ENCODE results near the gene MKRN2. TPM values are rescaled to one million over a fixed set of nuclear protein-coding genes. Genes with fewer than 3 reads are reported as not detected.
"Not testable (repeated sequence)": the region's sequence is repeated elsewhere in the genome, so short reads cannot be mapped to it uniquely, and the experiment has no call there.

MKRN2 gene
- total RNA-seq, 6 donors from 2014 or later, result 15.7 to 33.3 (median 23.4) TPM

DNA sequence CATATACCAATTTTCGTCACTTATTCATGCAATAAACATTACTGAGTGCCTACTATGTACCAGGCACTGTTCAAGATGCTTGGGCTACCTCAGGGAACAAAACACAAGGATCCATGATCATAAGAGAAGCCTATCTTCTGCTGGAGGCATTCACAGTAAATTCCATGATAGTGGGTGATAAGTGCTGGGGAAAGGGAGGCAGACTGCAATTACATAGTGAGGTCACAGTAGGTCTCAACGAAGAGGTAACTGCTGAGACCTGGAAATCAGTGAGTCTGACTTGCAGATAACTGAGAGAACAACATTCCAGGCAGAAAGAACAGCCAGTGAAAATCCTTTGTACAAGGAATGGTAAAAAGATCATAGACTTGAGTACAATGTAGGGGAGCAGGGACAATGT is 73.4 kb downstream of the MKRN2 start:
- 75 to 90% methylated on average over 2 of the region's 2 CpGs for WGBS, 2 donors
- H3K9me3 ChIP-seq, result no peaks in the 10 kb centered on the region
- peaks cover 25 to 35% (median 30%) of the 10 kb centered on the region in 4 donors for H3K4me1 ChIP-seq
- no peak overlapping the region for H3K4me3 ChIP-seq
- TF ChIP-seq POLR2A (IDR thresholded peaks at IDR 0.05) (no peak), POLR2AphosphoS5 (IDR thresholded peaks at IDR 0.05) (no peak), EP300 (IDR thresholded peaks at IDR 0.05) (no peak), CTCF (IDR thresholded peaks at IDR 0.05) (no peak)
- ATAC-seq (ENCODE audit: low FRiP score in 2 of 2) (no peak), DNase-seq (no peak)
- H3K27ac ChIP-seq, result no peak overlapping the region
- no peaks in the 10 kb centered on the region for H3K36me3 ChIP-seq
- no peaks in the 10 kb centered on the region for H3K27me3 ChIP-seq

GRCh38 chr3:12630843-12631242 is 74.0 kb downstream of the MKRN2 start:
- not testable (repeated sequence) for DNase-seq; ATAC-seq (ENCODE audit: low FRiP score in 2 of 2); H3K36me3 ChIP-seq; H3K9me3 ChIP-seq; H3K27me3 ChIP-seq; H3K27ac ChIP-seq; H3K4me3 ChIP-seq
- 95 to 96% methylated on average over 7 of the region's 7 CpGs for WGBS, 2 donors
- peaks cover 20 to 31% (median 25%) of the 10 kb centered on the region in 4 donors for H3K4me1 ChIP-seq

GRCh38 chr3:12632523-12632922 is 75.6 kb downstream of the MKRN2 start:
- no peaks in the 10 kb centered on the region for H3K36me3 ChIP-seq
- no peak overlapping the region for H3K4me3 ChIP-seq
- WGBS, 2 donors, result 70 to 92% methylated on average over 2 of the region's 2 CpGs
- peaks cover 14 to 26% (median 20%) of the 10 kb centered on the region in 4 donors for H3K4me1 ChIP-seq
- ATAC-seq (ENCODE audit: low FRiP score in 2 of 2), result no peak
- no peaks in the 10 kb centered on the region for H3K27me3 ChIP-seq
- TF ChIP-seq POLR2A (IDR thresholded peaks at IDR 0.05) (no peak), CTCF (IDR thresholded peaks at IDR 0.05) (no peak), POLR2AphosphoS5 (IDR thresholded peaks at IDR 0.05) (no peak), EP300 (IDR thresholded peaks at IDR 0.05) (no peak)
- no peaks in the 10 kb centered on the region for H3K9me3 ChIP-seq
- DNase-seq, result no peak
- no peak overlapping the region for H3K27ac ChIP-seq

- no peaks in the 10 kb centered on the region for H3K27me3 ChIP-seq
- no peak overlapping the region for H3K27ac ChIP-seq
- no peak overlapping the region for H3K4me3 ChIP-seq
- no peaks in the 10 kb centered on the region for H3K9me3 ChIP-seq
- 88 to 94% methylated on average over 4 of the region's 4 CpGs for WGBS, 2 donors
- peaks cover 15 to 25% (median 23%) of the 10 kb centered on the region in 4 donors for H3K4me1 ChIP-seq
- ATAC-seq (ENCODE audit: low FRiP score in 2 of 2) (no peak), DNase-seq (no peak)
- no peaks in the 10 kb centered on the region for H3K36me3 ChIP-seq
- TF ChIP-seq POLR2A (IDR thresholded peaks at IDR 0.05), result no peak
- no peak for TF ChIP-seq POLR2AphosphoS5 (IDR thresholded peaks at IDR 0.05)
- TF ChIP-seq CTCF (IDR thresholded peaks at IDR 0.05), result no peak
- no peak for TF ChIP-seq EP300 (IDR thresholded peaks at IDR 0.05)
Measured at GRCh38 chr3:12633108-12633507, 76.2 kb downstream of the MKRN2 start.

Small RNA genes within 50 kb of the gene (small RNA-seq; reads per million reads assigned to genes)
- gene RF00017 (0 reads per million in 4 donors), gene RNA5SP123 (0.07 to 0.43 (median 0.17) reads per million in 4 donors), gene RNU6-377P (0 reads per million in 4 donors)

Other genes with a start within 250 kb of the MKRN2 start
- gene TSEN2, start 72.6 kb upstream of the MKRN2 start, total RNA-seq, result 10 to 100 TPM; 14.6 to 27.2 (median 20.1) TPM
- gene MKRN2OS, start 11.6 kb upstream of the MKRN2 start, total RNA-seq, result 1 to 10 TPM in 2 of 6 donors, under 1 TPM in 2, not detected in 2; 0.47 to 1.8 (median 1.00) TPM
- gene RAF1, start 107.0 kb downstream of the MKRN2 start, total RNA-seq, result 100 to 1,000 TPM in 4 of 6 donors, 10 to 100 TPM in 2; 78.7 to 195 (median 110) TPM
- gene TMEM40, start 202.2 kb downstream of the MKRN2 start, total RNA-seq, result 1 to 10 TPM in 4 of 6 donors, under 1 TPM in 2; 0.30 to 5.3 (median 1.1) TPM
- gene CAND2, start 239.6 kb downstream of the MKRN2 start, total RNA-seq, result 1 to 10 TPM; 2.3 to 7.3 (median 5.0) TPM